Measurements from ENCODE around the gene SINHCAF.

- TF ChIP-seq CTCF (IDR thresholded peaks at IDR 0.05) (no peak), POLR2AphosphoS5 (IDR thresholded peaks at IDR 0.05) (no peak)
Observed at GRCh38 chr12:31300783-31301182, 25.2 kb downstream of the SINHCAF start.

All from breast epithelium (tissue), 3 donors.